Measurements from ENCODE around the gene MAEA. TPM values are rescaled to one million over a fixed set of nuclear protein-coding genes. Genes with fewer than 3 reads are reported as not detected.

Gene MAEA
- polyA plus RNA-seq, 4 donors: 58.6 to 83.3 (median 79.0) TPM

Other genes with a start within 250 kb of the MAEA start
- 10 to 100 TPM; 13.2 to 23.5 (median 17.0) TPM for gene RNF212, start 176.3 kb upstream of the MAEA start, polyA plus RNA-seq (ENCODE audit: insufficient read length in 4 of 4)
- gene SPON2, start 117.3 kb upstream of the MAEA start, polyA plus RNA-seq (ENCODE audit: insufficient read length in 4 of 4): 10 to 100 TPM; 10.3 to 15.1 (median 13.7) TPM
- gene CTBP1, start 40.8 kb upstream of the MAEA start, polyA plus RNA-seq (ENCODE audit: insufficient read length in 4 of 4): 100 to 1,000 TPM; 106 to 172 (median 164) TPM
- gene UVSSA, start 57.3 kb downstream of the MAEA start, polyA plus RNA-seq (ENCODE audit: insufficient read length in 4 of 4): 10 to 100 TPM in 2 of 4 donors, 1 to 10 TPM in 2; 4.9 to 23.8 (median 13.5) TPM
- not detected for gene NKX1-1, start 116.6 kb downstream of the MAEA start, polyA plus RNA-seq (ENCODE audit: insufficient read length in 4 of 4)